Measurements from ENCODE around the gene ACSL3. TPM values are rescaled to one million over a fixed set of nuclear protein-coding genes. Genes with fewer than 3 reads are reported as not detected.

ACSL3 gene
- total RNA-seq, 1 experiment from 2014 or later: 236 TPM

DNA sequence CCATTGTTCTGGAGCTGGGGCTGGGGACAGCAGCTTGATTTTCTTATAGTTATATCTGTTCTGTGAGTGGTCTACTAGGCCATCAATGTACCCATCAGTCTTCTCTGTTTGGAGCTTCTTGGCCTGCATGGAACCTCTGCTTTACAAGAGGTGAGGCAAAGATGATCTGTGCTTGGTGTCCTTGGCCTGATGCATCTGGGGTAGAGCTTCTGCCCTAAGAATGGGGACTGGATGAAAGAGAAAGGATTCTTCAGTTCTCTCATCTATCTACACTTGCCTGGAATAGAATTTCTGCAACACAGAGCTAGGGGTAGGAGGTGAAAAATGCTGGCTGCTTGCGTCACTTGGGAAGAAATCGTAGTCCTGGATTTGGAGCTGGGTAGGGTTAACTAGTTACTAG is 46.2 kb downstream of the ACSL3 start:
- H3F3A ChIP-seq (ENCODE audit: low read length, unreplicated experiment): no peaks in the 10 kb centered on the region
- no peak overlapping the region for H3K4me3 ChIP-seq (ENCODE audit: low read length)
- ChIA-PET CTCF (no interaction called here), POLR2A (ENCODE audit: unreplicated experiment) (no interaction called here)
- no peak overlapping the region for H3K4me2 ChIP-seq (ENCODE audit: low read length)
- no peak for DNase-seq
- H3K36me3 ChIP-seq (ENCODE audit: low read depth, low read length): peaks cover 59% of the 10 kb centered on the region
- no TSS peak for BruUV-seq (replicated peaks)
- TF ChIP-seq EZH2phosphoT487 (IDR thresholded peaks at IDR 0.05; ENCODE audit: borderline replicate concordance, low read length) (no peak), EZH2 (IDR thresholded peaks at IDR 0.05; ENCODE audit: low read length, unreplicated experiment) (no peak), CTCF (conservative IDR thresholded peaks at IDR 0.05; ENCODE audit: low read depth, low read length) (no peak)
- H3K9ac ChIP-seq (ENCODE audit: low read length): no peak overlapping the region
- no peak overlapping the region for H2AFZ ChIP-seq (ENCODE audit: low read length)
- peaks cover 10% of the 10 kb centered on the region for H3K4me1 ChIP-seq (ENCODE audit: insufficient read depth, low read length)
- intact Hi-C loops (cut with micrococcal nuclease): no loop called here
- no peak for ATAC-seq
- H3K9me2 ChIP-seq (replicated peaks; ENCODE audit: low read length): no peaks in the 10 kb centered on the region
- peaks cover 69% of the 10 kb centered on the region for H4K20me1 ChIP-seq (ENCODE audit: low read length)
- no peak overlapping the region for H3K27ac ChIP-seq (ENCODE audit: low read length)
- H3K79me2 ChIP-seq (ENCODE audit: low read length): peaks cover 98% of the 10 kb centered on the region
- no peaks in the 10 kb centered on the region for H3K9me3 ChIP-seq (ENCODE audit: low read length)
- H3K27me3 ChIP-seq (ENCODE audit: low read length): no peaks in the 10 kb centered on the region

GRCh38 chr2:222907790-222908441 is 47.1 kb downstream of the ACSL3 start:
- Histone ChIP-seq H3K4me1 (ENCODE audit: insufficient read depth, low read length) (peaks cover 10% of the 10 kb centered on the region), H3K9ac (ENCODE audit: low read length) (no peak overlapping the region), H3K4me2 (ENCODE audit: low read length) (no peak overlapping the region), H3K9me2 (replicated peaks; ENCODE audit: low read length) (no peaks in the 10 kb centered on the region), H4K20me1 (ENCODE audit: low read length) (peaks cover 67% of the 10 kb centered on the region), H2AFZ (ENCODE audit: low read length) (no peak overlapping the region), H3K9me3 (ENCODE audit: low read length) (no peaks in the 10 kb centered on the region), H3F3A (ENCODE audit: low read length, unreplicated experiment) (no peaks in the 10 kb centered on the region), H3K36me3 (ENCODE audit: low read depth, low read length) (peaks cover 60% of the 10 kb centered on the region), H3K79me2 (ENCODE audit: low read length) (peaks cover 98% of the 10 kb centered on the region), H3K27me3 (ENCODE audit: low read length) (no peaks in the 10 kb centered on the region), H3K27ac (ENCODE audit: low read length) (no peak overlapping the region), H3K4me3 (ENCODE audit: low read length) (no peak overlapping the region)
- ChIA-PET CTCF (no interaction called here), POLR2A (ENCODE audit: unreplicated experiment) (no interaction called here)
- intact Hi-C loops (cut with micrococcal nuclease): no loop called here
- TF ChIP-seq EZH2phosphoT487 (IDR thresholded peaks at IDR 0.05; ENCODE audit: borderline replicate concordance, low read length): no peak
- TF ChIP-seq CTCF (conservative IDR thresholded peaks at IDR 0.05; ENCODE audit: low read depth, low read length): no peak
- no peak for TF ChIP-seq EZH2 (IDR thresholded peaks at IDR 0.05; ENCODE audit: low read length, unreplicated experiment)
- no peak for DNase-seq
- no TSS peak for BruUV-seq (replicated peaks)
- no peak for ATAC-seq

GRCh38 chr2:222909286-222909685 is 48.5 kb downstream of the ACSL3 start:
- Histone ChIP-seq H3K27me3 (ENCODE audit: low read length) (no peaks in the 10 kb centered on the region), H3K9me2 (replicated peaks; ENCODE audit: low read length) (no peaks in the 10 kb centered on the region), H4K20me1 (ENCODE audit: low read length) (peaks cover 70% of the 10 kb centered on the region), H3K79me2 (ENCODE audit: low read length) (peaks cover 100% of the 10 kb centered on the region), H3K4me3 (ENCODE audit: low read length) (no peak overlapping the region), H3K36me3 (ENCODE audit: low read depth, low read length) (peaks cover 64% of the 10 kb centered on the region), H3K9ac (ENCODE audit: low read length) (no peak overlapping the region), H3K9me3 (ENCODE audit: low read length) (no peaks in the 10 kb centered on the region), H3K27ac (ENCODE audit: low read length) (no peak overlapping the region), H3K4me1 (ENCODE audit: insufficient read depth, low read length) (peaks cover 7% of the 10 kb centered on the region), H3K4me2 (ENCODE audit: low read length) (no peak overlapping the region), H3F3A (ENCODE audit: low read length, unreplicated experiment) (no peaks in the 10 kb centered on the region), H2AFZ (ENCODE audit: low read length) (no peak overlapping the region)
- ChIA-PET POLR2A (ENCODE audit: unreplicated experiment) (no interaction called here), CTCF (no interaction called here)
- intact Hi-C loops (cut with micrococcal nuclease): no loop called here
- BruUV-seq (replicated peaks): TSS peak; percentile 9
- no peak for TF ChIP-seq EZH2 (IDR thresholded peaks at IDR 0.05; ENCODE audit: low read length, unreplicated experiment)
- no peak for TF ChIP-seq CTCF (conservative IDR thresholded peaks at IDR 0.05; ENCODE audit: low read depth, low read length)
- no peak for TF ChIP-seq EZH2phosphoT487 (IDR thresholded peaks at IDR 0.05; ENCODE audit: borderline replicate concordance, low read length)
- DNase-seq (no peak), ATAC-seq (no peak)
